Mucosa of gallbladder (tissue), 1 donor: Measurements from ENCODE around the gene NAV3. TPM values are rescaled to one million over a fixed set of nuclear protein-coding genes. Genes with fewer than 3 reads are reported as not detected.
"Not testable (repeated sequence)": the region's sequence is repeated elsewhere in the genome, so short reads cannot be mapped to it uniquely, and the experiment has no call there.

Experiments used
- DNase-seq: peaks from one replicate; pipeline ENCODE4 v3.0.0-alpha.2; 2020; ENCODE audit warnings: low spot score
- total RNA-seq: library from RNA; stranded (reverse); gene quantifications from one replicate; pipeline ENCODE4 v1.2.1, GENCODE V29; 2021
- donor health status: DM: no; HTN: no; CAD: no.

NAV3 gene
- total RNA-seq, 1 donor from 2014 or later, result 31.7 TPM

DNA sequence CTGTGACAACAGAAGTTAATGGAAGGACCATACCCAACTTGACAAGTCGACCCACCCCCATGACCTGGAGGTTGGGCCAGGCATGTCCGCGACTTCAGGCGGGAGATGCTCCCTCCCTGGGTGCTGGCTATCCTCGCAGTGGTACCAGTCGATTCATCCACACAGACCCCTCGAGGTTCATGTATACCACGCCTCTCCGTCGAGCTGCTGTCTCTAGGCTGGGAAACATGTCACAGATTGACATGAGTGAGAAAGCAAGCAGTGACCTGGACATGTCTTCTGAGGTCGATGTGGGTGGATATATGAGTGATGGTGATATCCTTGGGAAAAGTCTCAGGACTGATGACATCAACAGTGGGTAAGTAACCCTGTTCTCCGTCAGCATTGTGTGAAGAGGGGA is 220.1 kb downstream of the NAV3 start:
- DNase-seq, result no peak

- no peak for DNase-seq
Measured at GRCh38 chr12:78055545-78055944, 224.9 kb downstream of the NAV3 start.

DNA sequence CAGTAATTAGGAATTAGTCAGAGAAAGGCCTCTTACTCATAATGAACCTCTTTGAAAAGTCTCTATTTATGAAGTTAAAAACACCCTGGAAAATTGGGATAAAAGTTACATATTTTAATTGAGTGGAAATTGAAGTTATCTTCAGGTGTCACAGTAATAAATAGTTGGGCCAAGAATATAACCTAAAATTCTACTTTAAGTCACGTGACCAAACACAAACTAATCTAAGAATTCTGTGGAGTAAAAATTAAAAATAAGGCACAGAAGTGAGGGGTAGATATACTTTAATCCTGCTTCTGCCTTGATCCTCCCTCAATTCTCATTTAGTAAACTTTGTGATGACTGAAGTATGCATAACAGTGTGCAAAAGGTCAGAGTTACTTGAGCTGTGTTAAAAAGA is 226.4 kb downstream of the NAV3 start:
- DNase-seq, result no peak

DNA sequence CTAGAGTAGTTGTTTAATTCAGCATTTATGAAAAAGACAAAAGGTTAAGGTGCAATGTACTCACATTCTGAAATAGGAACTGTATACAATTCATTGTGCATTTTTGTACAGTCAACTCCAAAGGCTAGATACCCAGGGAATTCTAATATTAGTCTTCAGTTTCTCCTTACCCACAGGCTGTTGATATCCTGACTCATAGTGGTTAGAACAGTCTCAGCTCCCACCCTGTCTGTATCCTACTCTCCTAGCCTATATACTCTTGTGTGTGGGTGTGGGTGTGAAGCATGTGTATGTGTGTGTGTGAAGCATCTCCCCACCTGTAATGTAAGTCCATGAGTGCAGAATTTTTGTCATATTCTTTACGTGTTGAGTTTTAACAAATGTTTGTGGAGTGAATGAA is 229.5 kb downstream of the NAV3 start:
- no peak for DNase-seq

- peak; percentile 25 for DNase-seq
Measured at GRCh38 chr12:78062786-78063185, 232.1 kb downstream of the NAV3 start.

GRCh38 chr12:78081590-78082314 is 251.1 kb downstream of the NAV3 start:
- DNase-seq, result no peak

GRCh38 chr12:78085542-78086182 is 255.0 kb downstream of the NAV3 start:
- no peak for DNase-seq

DNA sequence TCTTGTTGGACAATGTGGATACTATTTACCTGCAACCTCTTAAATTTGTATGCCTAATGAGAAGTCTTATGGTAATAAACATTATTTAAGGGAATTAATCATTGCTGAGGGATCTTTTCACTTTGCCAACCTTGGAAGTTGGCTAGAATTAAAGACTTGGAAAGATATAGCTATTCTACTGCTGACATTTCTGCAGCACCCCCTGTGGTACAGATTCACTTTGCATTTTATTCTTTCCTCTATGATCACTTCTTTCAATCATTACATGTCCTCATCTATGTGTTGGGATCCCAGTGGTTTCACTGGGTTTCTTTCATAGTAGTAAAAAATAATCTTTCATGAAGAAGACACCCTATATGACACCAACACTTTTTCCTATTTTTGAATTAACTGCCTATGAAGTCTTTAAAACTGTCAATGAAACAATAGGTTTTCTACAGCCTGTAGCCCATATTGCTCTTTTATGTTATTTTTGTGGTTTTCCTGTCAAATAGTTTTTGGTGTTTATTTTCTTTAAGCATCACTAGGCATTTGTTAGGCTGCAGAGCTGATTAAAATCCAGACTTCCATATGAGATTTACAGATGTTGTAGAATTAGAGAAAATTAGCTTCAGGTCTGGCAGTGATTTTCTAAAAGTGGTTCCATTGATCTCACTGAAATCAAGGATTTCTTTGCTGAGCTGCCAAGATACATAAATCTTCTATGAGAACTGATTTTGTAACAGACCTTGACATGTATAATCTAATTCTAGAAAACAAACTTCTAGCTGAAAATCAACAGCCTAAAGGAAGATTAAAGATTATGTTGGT is 256.1 kb downstream of the NAV3 start:
- DNase-seq, result no peak

DNA sequence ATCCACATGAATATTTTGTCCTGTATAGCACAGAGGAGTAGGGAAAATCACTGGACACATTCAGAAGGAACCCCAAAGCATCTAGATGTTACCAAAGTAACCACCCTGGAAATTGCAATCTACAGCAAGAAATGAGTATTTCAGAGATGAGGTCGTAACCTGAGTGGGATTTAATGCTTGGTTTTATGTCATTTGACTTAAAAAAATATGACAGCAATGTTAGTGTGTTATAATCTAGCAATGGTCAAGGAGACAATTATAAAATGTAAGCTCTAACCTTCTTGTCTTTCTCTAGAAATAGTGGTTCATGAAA is 256.6 kb downstream of the NAV3 start:
- DNase-seq, result no peak

DNA sequence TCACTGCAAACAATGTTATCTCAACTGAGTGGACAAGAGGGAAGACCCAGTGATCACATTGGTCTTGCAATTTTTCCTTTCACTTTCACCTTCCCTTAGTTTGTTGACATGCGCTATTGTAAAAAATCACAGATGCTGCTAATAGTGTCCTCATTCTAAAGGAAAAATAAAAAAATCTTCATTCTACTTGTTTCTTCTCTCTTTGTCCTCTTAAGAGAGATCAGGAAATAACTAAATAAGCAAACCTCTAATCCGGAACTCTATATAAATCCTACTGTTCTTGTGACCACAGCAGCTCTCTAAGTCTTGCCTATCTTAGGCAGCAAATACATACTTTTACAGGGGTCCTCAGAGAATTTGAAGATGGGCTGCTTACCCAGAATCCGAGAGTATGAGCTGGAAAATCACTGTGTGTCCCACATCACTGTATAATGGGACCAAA is 257.7 kb downstream of the NAV3 start:
- DNase-seq, result no peak

GRCh38 chr12:78090266-78090665 is 259.6 kb downstream of the NAV3 start:
- no peak for DNase-seq

- DNase-seq, result no peak
Measured at GRCh38 chr12:78095623-78096022, 264.9 kb downstream of the NAV3 start.

- no peak for DNase-seq
Measured at GRCh38 chr12:78096909-78097597, 266.4 kb downstream of the NAV3 start.

- DNase-seq, result no peak
Measured at GRCh38 chr12:78099806-78100205, 269.1 kb downstream of the NAV3 start.

GRCh38 chr12:78101113-78101876 is 270.6 kb downstream of the NAV3 start:
- no peak for DNase-seq

DNA sequence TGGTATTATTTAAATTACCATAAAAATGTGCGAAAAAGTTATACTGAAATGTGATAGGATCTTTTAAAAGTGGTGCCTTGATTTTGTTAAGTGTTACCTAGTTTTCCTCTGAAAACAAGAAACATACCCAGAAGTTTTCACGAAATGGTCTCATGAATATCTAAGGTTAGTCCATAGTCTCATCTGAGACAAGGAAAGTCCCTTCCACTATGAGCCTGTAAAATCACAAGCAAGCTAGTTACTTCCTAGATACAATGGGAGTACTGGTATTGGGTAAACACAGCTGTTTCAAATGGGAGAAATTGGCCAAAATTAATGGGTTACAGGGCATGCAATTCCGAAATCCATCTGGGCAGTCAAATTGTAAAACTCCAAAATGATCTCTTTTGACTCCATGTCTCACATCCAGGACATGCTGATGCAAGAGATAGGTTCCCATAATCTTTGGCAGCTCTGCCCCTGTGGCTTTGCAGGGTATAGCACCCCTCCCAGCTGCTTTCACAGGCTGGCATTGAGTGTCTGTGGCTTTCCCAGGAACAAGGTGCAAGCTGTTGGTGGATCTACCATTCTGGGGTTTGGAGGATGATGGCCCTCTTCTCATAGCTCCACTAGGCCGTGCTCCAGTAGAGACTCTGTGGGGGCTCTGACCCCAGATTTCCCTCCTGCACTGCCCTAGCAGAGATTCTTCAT is 271.4 kb downstream of the NAV3 start:
- no peak for DNase-seq

GRCh38 chr12:78102801-78103200 is 272.1 kb downstream of the NAV3 start:
- not testable (repeated sequence) for DNase-seq

- DNase-seq, result no peak
Measured at GRCh38 chr12:78115889-78116288, 285.2 kb downstream of the NAV3 start.

GRCh38 chr12:78118036-78118435 is 287.3 kb downstream of the NAV3 start:
- DNase-seq, result no peak

DNA sequence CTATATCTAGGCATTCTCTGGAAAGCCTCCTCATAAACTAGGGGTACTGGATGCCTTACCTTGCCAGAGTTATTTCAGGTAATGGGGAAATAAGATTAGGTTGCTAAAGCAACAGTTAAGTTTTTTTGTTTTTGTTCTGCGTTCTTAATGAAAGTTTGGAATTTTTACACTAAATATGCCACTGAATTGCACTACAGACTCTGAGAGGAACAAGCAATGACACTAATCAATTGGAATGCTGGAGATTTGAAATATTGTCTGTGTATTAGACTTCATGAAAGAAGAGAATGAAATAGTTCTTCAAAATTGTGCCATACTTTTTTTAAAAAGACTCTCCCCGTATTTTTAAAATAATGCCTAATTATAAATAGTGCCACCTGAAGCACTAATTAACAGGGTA is 287.8 kb downstream of the NAV3 start:
- no peak for DNase-seq

GRCh38 chr12:78119351-78119918 is 288.7 kb downstream of the NAV3 start:
- DNase-seq, result no peak
